Measurements from ENCODE around the gene HHATL. TPM values are rescaled to one million over a fixed set of nuclear protein-coding genes. Genes with fewer than 3 reads are reported as not detected.

Gene HHATL
- total and polyA plus RNA-seq, 2 of the 8 experiments (the other 6 are each of a cell fraction or from before 2014, with no cell fraction given) = 0.18 TPM; not detected in 1

- no peak overlapping the region for H3K4me3 ChIP-seq (ENCODE audit: extremely low read depth in 1 of 4, insufficient read depth in 2 of 4, low read depth in 3 of 4, low read length in 4 of 4)
- H4K20me1 ChIP-seq (replicated peaks in 1 of 2; ENCODE audit: control insufficient read depth in 1 of 2, insufficient read depth in 2 of 2, low read length in 2 of 2) = no peaks in the 10 kb centered on the region
- H4K91ac ChIP-seq (replicated peaks; ENCODE audit: insufficient read length, low read length) = no peak overlapping the region
- no peak overlapping the region for H3K23ac ChIP-seq (ENCODE audit: insufficient read length)
- no peak overlapping the region for H3K4ac ChIP-seq (replicated peaks; ENCODE audit: insufficient read length, low read depth, low read length)
- no peak overlapping the region for H3K56ac ChIP-seq (replicated peaks; ENCODE audit: insufficient read length, low read depth, low read length)
- H3K79me1 ChIP-seq (ENCODE audit: low read depth, low read length) = no peaks in the 10 kb centered on the region
- no peak overlapping the region for H3K14ac ChIP-seq (ENCODE audit: insufficient read length)
- H3K36me3 ChIP-seq (ENCODE audit: control insufficient read depth in 2 of 4, insufficient read depth in 4 of 4, low read length in 3 of 4) = no peaks in the 10 kb centered on the region
- H3K18ac ChIP-seq (ENCODE audit: extremely low read depth, low read length) = no peak overlapping the region
- H2AFZ ChIP-seq (ENCODE audit: low read length) = no peak overlapping the region
- no peak overlapping the region for H2BK5ac ChIP-seq (ENCODE audit: low read depth, low read length)
- H3K79me2 ChIP-seq (ENCODE audit: control insufficient read depth in 1 of 2, insufficient read depth in 2 of 2, low read length in 2 of 2) = no peaks in the 10 kb centered on the region
- H3K27me3 ChIP-seq (replicated peaks in 1 of 4; ENCODE audit: control insufficient read depth in 3 of 4, extremely low read depth in 1 of 4, insufficient read depth in 3 of 4, low read length in 3 of 4) = 0 out of 7 replicates have a peak, but pooled peaks cover 0 to 3% (median 0%) of the 10 kb centered on the region in 4 experiments
- no peak overlapping the region for H3K4me2 ChIP-seq (ENCODE audit: insufficient read depth in 1 of 2, low read depth in 2 of 2, low read length in 2 of 2)
- no peak overlapping the region for H3K9ac ChIP-seq (replicated peaks in 1 of 4; ENCODE audit: extremely low read depth in 1 of 4, low read depth in 3 of 4, low read length in 3 of 4)
- POLR2A ChIA-PET (ENCODE audit: partially characterized antibody) = no interaction called here
- H2BK15ac ChIP-seq (ENCODE audit: low read length) = no peak overlapping the region
- H4K5ac ChIP-seq (ENCODE audit: insufficient read length, low read depth, low read length) = no peak overlapping the region
- H3K27ac ChIP-seq (ENCODE audit: low read depth, low read length) = no peak overlapping the region
- H2BK20ac ChIP-seq (ENCODE audit: low read length) = 0 out of 2 replicates have a peak overlapping the region, but pooled peaks have one; percentile 3
- no peak overlapping the region; the same call in 1 of the 2 replicates for H4K8ac ChIP-seq (ENCODE audit: extremely low read depth, insufficient read depth, low read length)
- DNase-seq (ENCODE audit: low read depth in 1 of 2, low spot score in 2 of 2) (peak in 1 of 2 experiments; percentile 33), FAIRE-seq (no peak)
- no peak overlapping the region for H2AK5ac ChIP-seq (ENCODE audit: low read depth, low read length)
- peaks cover 0 to 32% (median 15%) of the 10 kb centered on the region in 4 experiments; a peak in 5 of 7 replicates for H3K4me1 ChIP-seq (replicated peaks in 1 of 4; ENCODE audit: control insufficient read depth in 3 of 4, insufficient read depth in 4 of 4, low read length in 3 of 4)
- H2BK12ac ChIP-seq (ENCODE audit: low read depth, low read length) = no peak overlapping the region
- no peaks in the 10 kb centered on the region for H3K23me2 ChIP-seq (ENCODE audit: low read depth, low read length)
- WGBS, 2 experiments (ENCODE audit: extremely low coverage in 1 of 2, insufficient coverage in 1 of 2, insufficient read length in 1 of 2, insufficient replicate concordance in 2 of 2, low coverage in 1 of 2, low lambda C conversion rate in 2 of 2, missing lambda C conversion rate in 1 of 2) = 89% methylated on average over 3 of the region's 3 CpGs; no CpG with 5 or more reads in 1 of the 2 experiments
- CTCF ChIA-PET (ENCODE audit: partially characterized antibody) = interaction anchor here (0.7 to 4.0 kb wide), 7 partner anchors 9 to 83 kb away, joined by 3 to 18 read pairs (median 5); partner anchors contain the start of gene HHATL
- no peaks in the 10 kb centered on the region for H3K9me3 ChIP-seq (ENCODE audit: insufficient read depth in 2 of 2, low read depth in 1 of 2, low read length in 1 of 2)
- H2BK120ac ChIP-seq (replicated peaks; ENCODE audit: low read depth, low read length) = no peak overlapping the region
- no peak for TF ChIP-seq JUN (IDR thresholded peaks at IDR 0.05; ENCODE audit: low read depth, low read length)
- TF ChIP-seq ATF2 (IDR thresholded peaks at IDR 0.05; ENCODE audit: low read length) = no peak
- TF ChIP-seq SP1 (IDR thresholded peaks at IDR 0.05; ENCODE audit: low read depth, low read length) = no peak
- no peak for TF ChIP-seq MAX (IDR thresholded peaks at IDR 0.05)
- no peak for TF ChIP-seq CTBP2 (IDR thresholded peaks at IDR 0.05; ENCODE audit: borderline replicate concordance, insufficient read depth, insufficient read length, low read length)
- TF ChIP-seq USF2 (IDR thresholded peaks at IDR 0.05; ENCODE audit: low read length) = no peak
- no peak for TF ChIP-seq SRF (IDR thresholded peaks at IDR 0.05; ENCODE audit: low read depth, low read length)
- TF ChIP-seq YY1 (IDR thresholded peaks at IDR 0.05; ENCODE audit: low read depth, low read length) = no peak
- no peak for TF ChIP-seq KDM4A (IDR thresholded peaks at IDR 0.05; ENCODE audit: low read depth, low read length, severe bottlenecking)
Measured at GRCh38 chr3:42730706-42731420, 28.3 kb upstream of the HHATL start.
